C4-2B (cell line): ENCODE measurements around the gene PDGFB.

ENCODE experiments used
- H3K27ac ChIP-seq: fragments of 450-650 bp; 2 replicates; pipeline ENCODE4 v1.5.1; 2017
- CTCF ChIP-seq: fragments of 450-650 bp; conservative IDR thresholded peaks from 2 replicates; pipeline ENCODE4 v1.5.1; 2017; ENCODE audit warnings: mild to moderate bottlenecking
- ZFX ChIP-seq: fragments of 450-650 bp; IDR thresholded peaks from 2 replicates; pipeline ENCODE4 v1.6.1; 2017

The PDGFB gene

GRCh38 chr22:39251762-39252460 lies 7.1 kb upstream of the PDGFB start:
- H3K27ac ChIP-seq, result no peak overlapping the region
- TF ChIP-seq ZFX (no peak), CTCF (no peak)

- H3K27ac ChIP-seq, result no peak overlapping the region
- TF ChIP-seq CTCF (no peak), ZFX (no peak)
Observed at GRCh38 chr22:39250838-39251237, 6.1 kb upstream of the PDGFB start.

GRCh38 chr22:39250131-39250530 lies 5.3 kb upstream of the PDGFB start:
- TF ChIP-seq ZFX (no peak), CTCF (no peak)

GRCh38 chr22:39249086-39249704 lies 4.4 kb upstream of the PDGFB start:
- no peak overlapping the region for H3K27ac ChIP-seq
- TF ChIP-seq ZFX, result no peak
- TF ChIP-seq CTCF, result no peak

More at GRCh38 chr22:39250131-39250530, 5.3 kb upstream of the PDGFB start:
- H3K27ac ChIP-seq, result no peak overlapping the region

GRCh38 chr22:39248254-39248653 lies 3.5 kb upstream of the PDGFB start:
- TF ChIP-seq ZFX, result no peak
- TF ChIP-seq CTCF, result no peak
- no peak overlapping the region for H3K27ac ChIP-seq

GRCh38 chr22:39247361-39247760 lies 2.6 kb upstream of the PDGFB start:
- TF ChIP-seq ZFX, result no peak
- TF ChIP-seq CTCF, result no peak
- no peak overlapping the region for H3K27ac ChIP-seq

GRCh38 chr22:39246690-39247332 lies 2.0 kb upstream of the PDGFB start:
- H3K27ac ChIP-seq, result no peak overlapping the region
- TF ChIP-seq CTCF (no peak), ZFX (no peak)
